ENCODE measurements around the gene CDCA7L. TPM values are rescaled to one million over a fixed set of nuclear protein-coding genes. Genes with fewer than 3 reads are reported as not detected.

CDCA7L gene
- polyA plus RNA-seq, 1 of the 3 experiments (the other 2 are of a cell fraction): 18.4 TPM

DNA sequence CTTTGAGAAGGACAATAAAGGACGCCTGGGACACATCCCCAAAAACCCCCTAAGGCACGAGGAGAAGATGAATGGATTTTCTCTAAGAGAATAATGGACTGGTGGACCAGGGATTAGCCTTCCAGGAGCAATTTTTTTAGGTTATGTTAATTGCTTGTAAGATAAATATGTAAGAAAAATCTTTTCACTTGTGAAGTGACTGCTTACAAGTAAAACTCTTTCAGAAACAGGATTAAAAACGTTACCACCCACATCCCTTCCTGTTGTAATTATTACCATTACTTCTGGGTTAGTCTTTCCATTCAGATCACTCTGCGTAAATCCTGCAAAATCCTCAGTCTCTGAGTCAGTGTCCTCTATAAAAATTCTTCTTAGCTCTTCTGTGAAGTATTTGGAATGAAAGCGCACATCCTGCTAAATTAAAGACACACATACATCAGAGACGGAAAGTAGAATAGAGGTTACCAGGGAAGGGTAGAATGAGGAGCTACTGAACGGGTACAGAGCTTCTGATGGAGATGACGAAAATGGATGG lies 34.3 kb downstream of the CDCA7L start (continued):
- TF ChIP-seq TAF1 (IDR thresholded peaks at IDR 0.05; ENCODE audit: borderline replicate concordance, low read depth, low read length): no peak

- no peaks in the 10 kb centered on the region for H3K4me1 ChIP-seq (ENCODE audit: control insufficient read depth in 1 of 2, insufficient read depth in 2 of 2, low read depth in 1 of 2, low read length in 1 of 2)
- ChIA-PET POLR2A (no interaction called here), CTCF (interaction anchor here (0.6 to 1.0 kb wide), 2 partner anchors 29 to 577 kb away, joined by 3 read pairs; no protein-coding TSS in a partner anchor)
- no peak overlapping the region for H3K4me2 ChIP-seq
- H2AFZ ChIP-seq (ENCODE audit: low read depth): no peak overlapping the region
- peaks cover 2 to 25% of the 10 kb centered on the region in 2 experiments for H3K36me3 ChIP-seq (replicated peaks in 1 of 2; ENCODE audit: control insufficient read depth in 1 of 2, insufficient read depth in 2 of 2, low read length in 1 of 2)
- TF ChIP-seq TAF1 (IDR thresholded peaks at IDR 0.05; ENCODE audit: borderline replicate concordance, low read depth, low read length): no peak
- TF ChIP-seq TEAD4 (IDR thresholded peaks at IDR 0.05; ENCODE audit: borderline replicate concordance, insufficient read depth): no peak
- TF ChIP-seq CTCF (IDR thresholded peaks at IDR 0.05): no peak
- no peak for TF ChIP-seq TCF12 (IDR thresholded peaks at IDR 0.05)
- TF ChIP-seq MXI1 (IDR thresholded peaks at IDR 0.05; ENCODE audit: low read depth, low read length): no peak
- TF ChIP-seq, protein P1, sequence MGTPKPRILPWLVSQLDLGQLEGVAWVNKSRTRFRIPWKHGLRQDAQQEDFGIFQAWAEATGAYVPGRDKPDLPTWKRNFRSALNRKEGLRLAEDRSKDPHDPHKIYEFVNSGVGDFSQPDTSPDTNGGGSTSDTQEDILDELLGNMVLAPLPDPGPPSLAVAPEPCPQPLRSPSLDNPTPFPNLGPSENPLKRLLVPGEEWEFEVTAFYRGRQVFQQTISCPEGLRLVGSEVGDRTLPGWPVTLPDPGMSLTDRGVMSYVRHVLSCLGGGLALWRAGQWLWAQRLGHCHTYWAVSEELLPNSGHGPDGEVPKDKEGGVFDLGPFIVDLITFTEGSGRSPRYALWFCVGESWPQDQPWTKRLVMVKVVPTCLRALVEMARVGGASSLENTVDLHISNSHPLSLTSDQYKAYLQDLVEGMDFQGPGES (IDR thresholded peaks at IDR 0.05; ENCODE audit: low read depth, low read length): no peak
- no peak for TF ChIP-seq JUND (IDR thresholded peaks at IDR 0.05)
- TF ChIP-seq MEF2A (IDR thresholded peaks at IDR 0.05; ENCODE audit: borderline replicate concordance, low read depth): no peak
- no peak for TF ChIP-seq NRF1 (IDR thresholded peaks at IDR 0.05; ENCODE audit: low read depth, low read length)
- TF ChIP-seq YY1 (IDR thresholded peaks at IDR 0.05; ENCODE audit: low read depth): no peak
- TF ChIP-seq, protein P2, sequence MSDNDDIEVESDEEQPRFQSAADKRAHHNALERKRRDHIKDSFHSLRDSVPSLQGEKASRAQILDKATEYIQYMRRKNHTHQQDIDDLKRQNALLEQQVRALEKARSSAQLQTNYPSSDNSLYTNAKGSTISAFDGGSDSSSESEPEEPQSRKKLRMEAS (IDR thresholded peaks at IDR 0.05; ENCODE audit: low read depth): no peak
- TF ChIP-seq, protein P3, sequence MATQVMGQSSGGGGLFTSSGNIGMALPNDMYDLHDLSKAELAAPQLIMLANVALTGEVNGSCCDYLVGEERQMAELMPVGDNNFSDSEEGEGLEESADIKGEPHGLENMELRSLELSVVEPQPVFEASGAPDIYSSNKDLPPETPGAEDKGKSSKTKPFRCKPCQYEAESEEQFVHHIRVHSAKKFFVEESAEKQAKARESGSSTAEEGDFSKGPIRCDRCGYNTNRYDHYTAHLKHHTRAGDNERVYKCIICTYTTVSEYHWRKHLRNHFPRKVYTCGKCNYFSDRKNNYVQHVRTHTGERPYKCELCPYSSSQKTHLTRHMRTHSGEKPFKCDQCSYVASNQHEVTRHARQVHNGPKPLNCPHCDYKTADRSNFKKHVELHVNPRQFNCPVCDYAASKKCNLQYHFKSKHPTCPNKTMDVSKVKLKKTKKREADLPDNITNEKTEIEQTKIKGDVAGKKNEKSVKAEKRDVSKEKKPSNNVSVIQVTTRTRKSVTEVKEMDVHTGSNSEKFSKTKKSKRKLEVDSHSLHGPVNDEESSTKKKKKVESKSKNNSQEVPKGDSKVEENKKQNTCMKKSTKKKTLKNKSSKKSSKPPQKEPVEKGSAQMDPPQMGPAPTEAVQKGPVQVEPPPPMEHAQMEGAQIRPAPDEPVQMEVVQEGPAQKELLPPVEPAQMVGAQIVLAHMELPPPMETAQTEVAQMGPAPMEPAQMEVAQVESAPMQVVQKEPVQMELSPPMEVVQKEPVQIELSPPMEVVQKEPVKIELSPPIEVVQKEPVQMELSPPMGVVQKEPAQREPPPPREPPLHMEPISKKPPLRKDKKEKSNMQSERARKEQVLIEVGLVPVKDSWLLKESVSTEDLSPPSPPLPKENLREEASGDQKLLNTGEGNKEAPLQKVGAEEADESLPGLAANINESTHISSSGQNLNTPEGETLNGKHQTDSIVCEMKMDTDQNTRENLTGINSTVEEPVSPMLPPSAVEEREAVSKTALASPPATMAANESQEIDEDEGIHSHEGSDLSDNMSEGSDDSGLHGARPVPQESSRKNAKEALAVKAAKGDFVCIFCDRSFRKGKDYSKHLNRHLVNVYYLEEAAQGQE (IDR thresholded peaks at IDR 0.05; ENCODE audit: low read depth, low read length): no peak
- no peak for TF ChIP-seq RAD21 (IDR thresholded peaks at IDR 0.05; ENCODE audit: low read length)
- TF ChIP-seq FOXM1 (IDR thresholded peaks at IDR 0.05; ENCODE audit: low read depth): no peak
- no peak for TF ChIP-seq PBX3 (IDR thresholded peaks at IDR 0.05)
- no peak for TF ChIP-seq CHD2 (IDR thresholded peaks at IDR 0.05; ENCODE audit: low read length, partially characterized antibody)
- no peak for DNase-seq
- H3K4me3 ChIP-seq (ENCODE audit: low read depth in 2 of 2, low read length in 1 of 2): no peak overlapping the region
- no peaks in the 10 kb centered on the region for H3K9me2 ChIP-seq
- no peak overlapping the region for H3K9ac ChIP-seq
- H4K20me1 ChIP-seq (ENCODE audit: insufficient read depth): no peaks in the 10 kb centered on the region
- no peaks in the 10 kb centered on the region for H3K79me2 ChIP-seq (ENCODE audit: insufficient read depth)
- no peak overlapping the region for H3K27ac ChIP-seq (ENCODE audit: low read depth in 2 of 2, low read length in 1 of 2)
- 78% methylated on average over 6 of the region's 6 CpGs for WGBS (ENCODE audit: low lambda C conversion rate)
- no peaks in the 10 kb centered on the region for H3K9me3 ChIP-seq
- H3F3A ChIP-seq (replicated peaks; ENCODE audit: insufficient read depth): no peaks in the 10 kb centered on the region
- no peaks in the 10 kb centered on the region for H3K27me3 ChIP-seq (ENCODE audit: insufficient read depth)
Measured at GRCh38 chr7:21910253-21910652, 35.4 kb downstream of the CDCA7L start.
